Measurements from ENCODE around the gene POLR2F.

POLR2F gene

GRCh38 chr22:38009000-38009806 lies 55.7 kb downstream of the POLR2F start:
- DNase-seq: no peak

GRCh38 chr22:38012604-38013072 lies 59.1 kb downstream of the POLR2F start:
- DNase-seq: no peak

GRCh38 chr22:38014083-38014482 lies 60.6 kb downstream of the POLR2F start:
- DNase-seq: no peak

- no peak for DNase-seq
Observed at GRCh38 chr22:38016182-38017151, 63.0 kb downstream of the POLR2F start.

GRCh38 chr22:38017272-38017920 lies 63.9 kb downstream of the POLR2F start:
- DNase-seq: no peak

DNA sequence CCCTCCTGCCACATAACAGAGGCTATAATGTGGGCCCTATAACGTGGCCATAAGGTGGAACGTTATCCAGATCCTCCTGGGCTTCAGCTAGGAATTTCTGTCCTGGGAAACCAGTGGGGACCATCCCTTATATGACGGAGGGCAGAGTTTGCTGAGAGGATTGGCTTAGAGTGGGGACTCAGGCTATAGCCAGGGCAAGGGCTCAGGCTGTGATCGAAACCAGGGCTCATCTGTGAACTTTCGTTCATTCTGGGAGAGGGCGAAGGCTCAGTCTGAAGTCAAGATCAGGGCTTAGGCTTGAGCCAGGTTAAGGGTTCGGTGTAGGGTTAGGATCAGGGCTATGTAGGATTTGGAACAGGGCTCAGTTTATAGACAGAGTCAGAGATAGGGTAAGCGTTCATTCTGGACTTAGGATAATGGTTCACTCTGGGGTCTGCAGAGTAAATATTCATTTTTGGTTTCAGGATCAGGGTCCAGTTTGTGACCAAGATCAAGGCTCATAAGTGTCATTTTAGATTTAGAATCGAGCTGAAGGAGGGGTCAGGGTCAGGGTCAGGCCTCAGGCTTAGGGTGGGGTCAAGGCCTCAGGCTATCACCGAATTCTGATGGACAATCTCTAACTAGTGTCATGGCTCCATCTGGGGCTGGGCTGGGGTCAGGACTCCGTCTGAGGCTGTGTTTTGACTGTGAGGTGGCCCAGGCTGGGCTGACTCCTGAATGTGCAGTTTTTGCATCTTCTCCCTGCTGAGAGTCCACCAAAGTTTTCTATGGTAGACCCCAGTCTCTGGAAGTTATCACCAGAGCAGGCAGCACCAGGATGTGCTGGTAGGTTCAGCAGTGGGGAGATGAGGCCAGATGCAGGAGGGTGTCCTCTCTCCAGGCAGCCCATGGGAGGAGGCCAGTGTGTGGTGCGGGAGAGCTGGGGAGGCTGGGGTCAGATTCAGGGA lies 64.7 kb downstream of the POLR2F start:
- DNase-seq: no peak
